ENCODE data around the gene GNPTAB.

GRCh38 chr12:101761781-101762180, 69.0 kb downstream of the GNPTAB start:
- no peak for TF ChIP-seq YY1 (IDR thresholded peaks at IDR 0.05; ENCODE audit: insufficient read depth, insufficient read length)
- no peak for TF ChIP-seq ZNF274 (IDR thresholded peaks at IDR 0.05; ENCODE audit: low read depth, low read length)
- TF ChIP-seq SUZ12 (IDR thresholded peaks at IDR 0.05; ENCODE audit: extremely low read depth, insufficient read depth, insufficient read length): no peak

Measured in NT2/D1 (cell line).